Occipital lobe (tissue), 2 donors: Measurements from ENCODE around the gene ETNK1. TPM values are rescaled to one million over a fixed set of nuclear protein-coding genes. Genes with fewer than 3 reads are reported as not detected.

Experiments
- DNase-seq: peaks from one replicate; lab custom pipeline; 2025; lab: John Stamatoyannopoulos, UW
- total RNA-seq: library from RNA; depleted of rRNA; stranded (reverse); fragments of >200 nt; gene quantifications from one replicate; pipeline ENCODE4 v1.2.3, GENCODE V29; 2014

ETNK1 gene
- total RNA-seq, 1 donor from 2014 or later, result 182 TPM

DNA sequence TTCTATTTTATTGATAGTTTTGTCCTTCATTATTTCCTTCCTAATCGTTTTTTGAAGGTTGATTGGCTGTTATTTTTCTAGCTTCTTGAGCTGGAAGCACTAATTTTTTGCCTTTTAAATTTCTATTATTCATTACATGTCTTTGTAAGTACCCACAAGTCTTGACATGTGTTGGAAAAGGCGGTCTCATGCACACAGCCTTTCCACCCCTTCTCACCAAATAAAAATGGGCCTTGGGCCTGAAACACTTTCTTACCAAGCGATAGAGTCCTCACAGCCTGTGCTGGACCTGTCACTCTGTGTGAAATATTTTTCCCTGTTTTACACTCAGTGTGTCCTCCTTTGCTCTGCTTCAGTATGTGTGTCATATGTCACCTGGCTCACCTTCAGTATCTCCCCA lies 9.9 kb downstream of the ETNK1 start:
- DNase-seq, result no peak

DNA sequence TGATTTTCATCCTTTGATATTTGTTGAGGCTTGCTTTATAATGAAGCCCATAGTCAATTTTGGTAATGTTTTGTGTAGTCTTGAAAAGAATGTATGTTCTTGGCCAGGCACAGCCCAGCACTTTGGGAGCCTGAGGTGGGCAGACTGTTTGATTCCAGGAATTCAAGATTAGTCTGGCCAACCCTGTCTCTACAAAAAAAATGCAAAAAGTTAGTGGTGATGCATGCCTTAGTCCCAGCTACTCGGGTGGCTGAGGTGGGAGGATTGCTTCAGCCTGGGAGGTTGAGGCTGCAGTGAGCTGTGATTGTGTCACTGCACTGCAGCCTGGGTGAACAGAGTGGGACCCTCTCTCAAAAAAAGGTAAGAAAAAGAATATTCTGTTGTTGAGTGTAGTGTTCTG lies 10.8 kb downstream of the ETNK1 start:
- no peak for DNase-seq

DNA sequence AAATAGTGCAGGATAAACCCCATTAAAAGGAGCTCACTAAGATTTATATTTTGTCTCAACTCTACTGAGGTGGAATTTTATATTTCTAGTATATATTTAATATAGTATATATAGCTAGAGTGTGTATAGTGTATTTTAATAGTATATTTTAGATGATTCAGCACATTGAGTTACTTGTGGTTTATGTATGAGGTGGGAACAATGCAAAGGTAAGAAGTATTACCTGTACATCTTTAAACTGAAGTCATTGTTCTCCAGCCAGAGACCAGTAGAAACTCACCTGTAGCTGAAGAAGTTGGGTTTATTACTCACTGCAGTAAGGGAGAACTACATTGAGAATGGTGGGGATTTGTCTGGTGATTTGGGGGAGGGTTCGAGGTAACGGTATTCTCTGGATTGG lies 15.9 kb downstream of the ETNK1 start:
- no peak for DNase-seq

DNA sequence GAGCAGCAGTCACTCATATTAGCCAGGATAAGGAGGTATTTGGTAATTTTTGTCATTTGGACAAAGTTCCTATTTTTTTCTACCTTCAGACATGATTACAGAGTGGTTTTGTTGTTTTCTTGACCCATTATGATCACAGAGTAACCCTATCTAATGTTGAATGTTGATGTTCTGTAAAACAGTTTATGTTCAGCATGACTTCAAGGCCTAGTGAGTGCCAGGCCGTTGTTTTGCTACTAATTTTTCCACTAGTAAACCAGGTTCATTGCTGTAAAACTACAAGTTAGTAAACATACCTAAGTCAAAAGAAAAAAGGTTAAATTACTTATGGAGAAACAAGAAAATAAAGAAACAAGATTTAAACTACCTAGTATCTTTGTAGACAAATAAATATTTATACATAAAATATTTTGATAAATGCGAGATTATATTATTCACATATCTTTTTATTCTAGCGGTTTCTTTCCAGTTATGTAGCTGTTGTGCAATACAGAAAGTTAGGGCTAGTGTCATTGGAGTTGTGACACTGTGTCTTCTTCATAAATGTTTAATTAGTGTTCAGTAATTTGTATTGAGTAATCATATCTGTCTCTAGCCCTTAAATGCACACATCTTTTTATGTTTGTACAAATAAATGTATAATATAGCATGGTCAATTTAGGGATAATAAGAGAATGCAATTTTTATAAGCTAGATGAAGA lies 16.5 kb downstream of the ETNK1 start:
- DNase-seq, result no peak

DNA sequence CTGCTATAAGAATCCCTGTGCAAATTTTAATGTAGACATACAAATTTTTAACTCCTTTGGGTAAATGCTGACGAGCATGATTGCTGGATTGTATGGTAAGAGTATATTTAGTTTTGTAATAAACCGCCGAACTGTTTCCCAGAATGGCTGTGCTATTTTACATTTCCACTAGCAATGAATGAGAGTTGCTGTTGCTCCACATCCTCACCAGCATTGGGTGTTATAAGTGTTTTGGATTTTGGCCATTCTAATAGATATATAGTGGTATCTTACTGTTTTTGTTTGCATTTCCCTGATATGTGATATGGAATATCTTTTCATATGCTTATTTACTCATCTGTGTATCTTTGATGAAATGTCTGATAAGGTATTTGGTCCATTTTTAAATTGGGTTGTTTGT lies 23.7 kb downstream of the ETNK1 start:
- no peak for DNase-seq

DNA sequence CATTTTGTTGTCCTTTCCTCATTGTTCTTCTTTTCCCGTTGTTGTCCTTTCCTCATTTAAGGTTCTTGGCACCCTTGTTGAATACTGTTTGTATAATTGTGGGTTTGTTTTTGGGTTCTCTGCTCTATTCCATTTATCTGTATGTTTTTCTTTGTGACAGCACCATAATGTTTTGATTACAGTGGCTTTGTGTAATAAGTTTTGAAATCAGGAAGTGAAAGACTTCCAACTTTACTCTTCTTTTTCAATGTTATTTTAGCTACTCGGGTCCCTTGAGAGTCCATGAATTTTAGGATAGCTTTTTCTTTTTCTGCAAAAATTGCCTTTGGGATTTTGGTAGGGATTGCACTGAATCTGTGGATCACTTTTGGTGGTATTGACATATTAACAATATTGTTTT lies 28.1 kb downstream of the ETNK1 start:
- DNase-seq, result no peak

DNA sequence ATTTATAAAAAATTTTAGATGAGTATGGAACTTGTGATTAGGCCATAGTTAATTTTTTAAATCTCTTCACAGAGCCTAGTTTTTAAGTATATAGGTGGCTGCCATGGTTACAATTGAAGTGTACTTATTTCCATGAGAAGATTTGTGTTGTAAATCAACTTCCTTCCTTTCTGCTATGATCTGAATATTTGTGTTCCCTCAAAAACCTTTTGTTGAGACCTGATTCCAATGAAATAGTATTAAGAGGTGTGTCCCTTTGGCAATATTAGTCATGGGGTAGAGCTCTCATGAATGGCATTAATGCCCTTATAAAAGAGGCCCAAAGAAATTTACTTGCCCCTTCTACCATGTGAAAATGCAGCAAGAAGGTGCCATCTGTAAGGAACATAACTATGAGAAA lies 28.8 kb downstream of the ETNK1 start:
- no peak for DNase-seq

DNA sequence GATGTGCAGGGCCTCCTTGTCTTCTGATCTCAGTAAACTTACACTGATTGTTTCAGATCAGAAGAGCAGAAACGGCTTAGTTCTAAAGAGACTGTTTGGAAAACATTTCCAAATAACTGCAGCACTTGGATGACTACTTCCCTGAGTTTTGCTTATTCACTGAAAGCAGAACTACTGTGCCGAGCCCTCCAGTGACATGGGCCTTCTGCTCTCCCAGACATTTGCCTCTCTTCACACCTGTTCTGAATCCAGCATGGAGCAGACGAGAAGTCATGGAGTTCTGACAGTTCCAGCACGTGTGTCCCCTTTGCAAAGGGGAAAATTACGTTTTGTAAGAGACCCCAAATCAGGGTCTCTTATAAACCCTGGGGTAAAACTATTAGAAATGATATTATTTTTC lies 31.4 kb downstream of the ETNK1 start:
- no peak for DNase-seq

DNA sequence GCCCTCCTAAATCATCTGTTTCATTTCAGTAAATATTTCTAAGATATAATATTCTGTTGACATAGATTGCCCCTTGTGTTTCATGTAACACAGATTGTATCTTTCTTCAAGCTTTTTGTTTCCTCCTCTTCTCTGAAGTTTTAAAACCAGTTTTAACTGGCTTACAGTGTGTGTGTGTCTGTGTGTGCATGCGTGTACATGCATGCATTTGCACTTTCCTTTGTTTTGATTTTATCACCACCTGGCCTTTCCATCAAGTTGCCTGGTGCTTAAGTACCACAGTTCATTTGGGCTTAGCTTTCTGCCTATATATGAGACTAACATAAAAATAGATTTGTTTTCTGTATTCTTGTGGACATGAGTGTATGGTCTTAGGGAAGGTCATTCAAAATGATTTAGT lies 31.9 kb downstream of the ETNK1 start:
- DNase-seq, result no peak

DNA sequence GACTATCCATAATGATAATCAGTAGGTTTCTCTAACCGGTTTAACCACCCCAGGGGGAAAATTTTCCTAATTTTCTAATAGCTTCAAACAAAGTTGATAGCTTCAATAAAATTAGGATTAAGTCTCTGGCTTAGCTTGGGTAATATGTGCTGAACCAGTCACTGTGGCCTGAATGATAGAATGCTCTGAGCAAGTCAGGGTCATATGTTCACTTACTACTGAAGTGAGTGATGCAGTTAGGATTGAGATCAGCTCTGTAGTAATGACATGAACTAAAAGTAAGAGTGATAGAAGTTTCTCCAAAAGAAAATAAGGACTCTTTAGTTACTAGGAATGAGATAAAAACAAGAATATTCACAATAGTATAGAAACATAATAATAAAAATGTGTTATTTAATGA lies 32.6 kb downstream of the ETNK1 start:
- DNase-seq, result no peak

DNA sequence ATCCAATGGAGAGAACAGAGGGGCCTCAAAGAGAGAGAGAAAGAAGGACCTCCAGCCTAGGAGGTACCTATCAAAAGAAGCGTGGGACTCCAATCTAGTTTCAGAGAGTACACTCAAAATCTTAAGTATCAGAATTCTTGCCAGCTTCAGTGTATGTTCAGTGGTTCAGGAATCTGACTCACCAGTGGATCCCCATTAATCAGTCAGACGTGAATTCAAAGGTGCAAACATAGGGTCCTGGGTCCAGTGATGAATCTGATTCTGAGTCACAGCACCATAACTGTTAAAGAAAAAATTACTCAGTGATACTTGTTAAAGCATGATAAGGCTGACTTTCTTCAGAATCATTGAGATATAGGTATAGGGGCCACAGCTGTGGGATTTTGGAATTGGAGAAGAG lies 33.2 kb downstream of the ETNK1 start:
- no peak for DNase-seq

DNA sequence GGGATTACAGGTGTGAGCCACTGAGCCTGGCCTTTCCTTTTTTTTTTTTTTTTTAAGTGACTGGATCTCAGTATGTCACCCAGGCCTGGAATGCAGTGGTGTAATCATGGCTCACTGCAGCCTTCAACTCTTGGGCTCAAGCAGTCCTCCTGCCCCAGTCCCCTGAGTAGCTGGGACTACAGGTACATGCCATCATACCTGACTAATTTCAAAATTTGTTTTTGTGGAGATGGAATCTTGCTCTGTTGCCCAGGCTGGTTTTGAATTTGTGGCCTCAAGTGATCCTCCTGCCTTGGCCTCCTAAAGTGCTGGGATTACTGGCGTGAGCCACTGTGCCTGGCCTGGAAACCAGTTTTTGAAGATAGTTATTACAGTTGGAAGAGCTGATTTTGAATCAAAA lies 37.4 kb downstream of the ETNK1 start:
- DNase-seq, result no peak

DNA sequence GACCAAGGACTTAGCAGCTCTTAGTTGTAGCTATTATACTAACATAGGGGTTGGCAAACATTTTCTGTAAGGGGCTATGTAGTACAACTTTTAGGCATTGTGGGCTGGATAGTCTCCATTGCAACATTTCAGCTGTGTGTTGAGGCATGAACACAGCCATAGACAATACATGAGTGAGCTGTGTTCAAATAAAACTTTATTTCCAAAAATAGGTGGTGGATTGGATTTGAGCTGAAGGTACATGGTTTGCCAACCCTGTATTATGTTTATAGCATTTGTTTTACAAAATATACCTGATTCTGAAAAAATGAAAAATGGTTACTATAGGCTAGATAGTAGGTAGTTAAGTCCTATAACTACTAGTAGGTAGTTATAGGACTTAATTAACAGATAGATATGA lies 40.5 kb downstream of the ETNK1 start:
- DNase-seq, result no peak

DNA sequence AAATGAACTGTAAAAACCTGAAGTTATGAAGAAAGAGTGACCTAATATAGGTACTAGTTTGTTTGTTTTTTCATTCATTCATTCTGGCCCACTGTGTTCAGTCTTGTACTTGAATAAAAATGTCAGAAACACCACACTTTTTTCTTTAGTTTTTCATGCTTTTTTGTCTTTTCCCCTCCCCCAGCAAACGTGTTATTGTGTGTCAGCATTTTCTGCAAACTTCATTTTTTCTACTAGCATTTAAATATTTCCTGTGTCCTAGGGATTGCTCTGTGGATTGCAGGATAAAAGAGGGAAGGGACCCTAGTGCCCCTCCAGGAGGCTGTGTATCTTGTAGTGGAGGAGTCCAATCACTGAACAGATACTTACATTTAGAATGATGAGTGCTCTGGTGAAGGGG lies 42.2 kb downstream of the ETNK1 start:
- no peak for DNase-seq

DNA sequence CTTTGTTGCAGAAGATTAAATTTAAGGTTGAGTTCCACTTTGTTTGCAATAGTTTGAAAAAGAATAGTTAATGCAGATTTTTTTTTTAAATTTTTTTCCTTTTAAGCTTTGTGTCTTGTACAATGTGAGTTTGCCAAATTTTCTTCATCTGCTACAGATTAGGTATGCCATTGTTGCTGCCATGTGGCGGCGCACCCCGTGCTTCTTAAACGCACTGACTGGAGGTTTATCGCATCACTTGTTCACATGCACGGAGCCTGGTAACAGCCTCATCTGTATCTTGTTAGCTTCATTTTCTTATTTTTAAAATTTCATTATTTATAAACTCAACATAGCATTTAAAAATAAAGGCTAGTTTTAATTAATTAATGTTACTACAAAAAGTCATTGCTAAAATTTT lies 43.5 kb downstream of the ETNK1 start:
- DNase-seq, result no peak

DNA sequence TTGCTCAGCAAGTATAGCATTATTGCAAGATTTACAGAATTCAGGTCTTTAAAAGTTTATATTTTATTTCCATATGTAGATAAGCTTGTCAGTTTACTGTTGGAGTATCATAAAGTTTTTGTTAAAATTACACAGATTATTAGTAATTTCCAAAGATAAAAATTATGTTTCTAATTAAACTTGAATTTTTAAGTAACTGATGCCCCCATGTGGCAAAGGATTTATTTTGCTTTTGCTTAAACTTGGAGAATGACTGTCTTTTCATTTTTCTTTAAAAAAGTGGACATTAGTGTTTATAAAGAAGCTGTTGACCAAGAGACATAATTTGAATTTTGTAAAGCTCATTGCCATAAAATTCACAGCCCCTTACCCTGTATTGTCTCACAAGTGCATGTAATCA lies 45.8 kb downstream of the ETNK1 start:
- no peak for DNase-seq

DNA sequence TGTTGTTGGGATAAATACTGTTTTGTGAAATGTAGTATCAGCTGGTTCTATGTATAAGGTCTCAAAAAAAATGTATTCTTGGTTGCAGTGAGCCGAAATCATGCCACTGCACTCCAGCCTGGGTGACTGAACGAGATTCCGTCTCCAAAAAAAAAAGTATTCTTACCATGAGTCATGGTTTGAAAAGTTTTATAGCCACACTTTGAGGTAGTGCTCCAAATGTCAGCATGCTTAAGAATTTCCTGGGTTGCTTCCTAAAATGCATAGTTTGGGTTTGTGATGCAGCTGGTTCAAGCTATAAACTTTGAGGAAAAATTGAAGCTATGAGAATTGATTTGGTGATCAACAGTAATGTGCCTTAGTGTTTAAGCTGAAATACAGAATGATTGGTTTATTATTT lies 48.0 kb downstream of the ETNK1 start:
- no peak for DNase-seq

DNA sequence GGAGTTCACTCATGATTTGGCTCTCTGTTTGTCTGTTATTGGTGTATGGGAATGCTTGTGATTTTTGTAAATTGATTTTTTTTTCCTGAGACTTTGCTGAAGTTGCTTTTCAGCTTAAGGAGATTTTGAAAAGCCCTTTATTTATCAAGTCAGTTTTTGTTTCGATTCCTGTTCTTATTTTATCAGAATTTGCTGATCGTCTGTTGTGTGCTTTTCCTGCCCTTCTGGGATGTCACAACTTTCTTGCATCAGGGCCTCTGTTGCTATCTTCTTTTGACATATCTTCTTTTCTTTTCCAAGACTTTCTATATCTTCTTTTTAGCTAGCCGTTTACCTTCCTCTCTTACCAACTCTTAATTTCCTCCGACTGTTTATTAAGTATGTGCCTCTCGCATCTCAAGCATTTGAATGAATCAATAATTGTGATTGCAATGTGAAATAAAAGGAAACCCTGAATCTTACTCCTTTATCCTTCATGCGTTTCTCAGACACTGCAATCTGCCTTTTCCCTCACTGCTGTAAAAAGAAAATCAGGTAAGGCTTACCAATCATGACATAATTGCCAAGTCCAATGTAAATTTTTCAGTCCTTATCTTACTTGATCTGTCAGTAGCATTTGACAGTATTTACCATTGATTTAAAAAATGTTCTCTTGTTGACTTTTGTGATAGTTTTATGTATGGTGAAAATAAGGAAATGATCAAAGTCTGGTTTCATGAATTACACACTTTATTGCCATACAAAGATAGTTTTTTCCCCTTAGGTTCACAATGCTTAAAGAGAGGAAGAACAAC lies 53.0 kb downstream of the ETNK1 start:
- no peak for DNase-seq

DNA sequence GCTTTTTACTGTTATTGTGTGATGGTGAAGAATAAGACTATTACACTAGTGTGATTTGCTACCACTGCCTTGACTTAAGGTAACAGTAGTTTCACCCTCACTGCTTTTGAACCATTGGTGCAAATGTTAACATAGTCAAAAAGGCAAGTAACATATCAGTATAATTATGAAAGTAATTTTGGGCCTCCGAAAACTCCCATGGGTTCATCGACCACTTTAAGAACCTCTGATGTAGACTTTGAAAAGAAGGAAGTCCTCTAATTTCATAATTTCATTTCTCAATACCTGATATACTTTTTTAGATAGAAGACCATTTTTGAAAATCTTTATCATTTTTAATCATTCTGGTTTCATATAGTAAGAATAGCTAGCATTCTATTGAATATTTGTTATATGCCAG lies 57.7 kb downstream of the ETNK1 start:
- DNase-seq, result no peak

DNA sequence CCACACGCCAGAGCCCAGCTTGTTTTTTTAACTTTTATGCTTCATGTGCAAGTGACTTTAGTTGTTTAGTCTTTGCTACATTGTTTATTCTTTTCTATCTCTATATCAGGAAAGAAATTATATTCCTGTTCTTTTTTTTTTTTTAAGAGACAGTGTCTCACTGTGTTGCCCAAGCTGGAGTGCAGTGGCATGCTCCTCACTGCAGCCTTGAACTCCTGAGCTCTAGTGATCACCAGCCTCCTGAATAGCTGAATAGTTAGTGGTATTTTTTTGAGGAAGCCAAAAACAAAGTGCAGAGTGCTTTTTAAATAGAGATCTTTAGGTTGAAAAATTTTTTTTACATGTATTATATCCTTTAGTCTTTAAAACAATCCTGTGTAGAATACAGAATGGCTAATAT lies 58.2 kb downstream of the ETNK1 start:
- DNase-seq, result no peak

DNA sequence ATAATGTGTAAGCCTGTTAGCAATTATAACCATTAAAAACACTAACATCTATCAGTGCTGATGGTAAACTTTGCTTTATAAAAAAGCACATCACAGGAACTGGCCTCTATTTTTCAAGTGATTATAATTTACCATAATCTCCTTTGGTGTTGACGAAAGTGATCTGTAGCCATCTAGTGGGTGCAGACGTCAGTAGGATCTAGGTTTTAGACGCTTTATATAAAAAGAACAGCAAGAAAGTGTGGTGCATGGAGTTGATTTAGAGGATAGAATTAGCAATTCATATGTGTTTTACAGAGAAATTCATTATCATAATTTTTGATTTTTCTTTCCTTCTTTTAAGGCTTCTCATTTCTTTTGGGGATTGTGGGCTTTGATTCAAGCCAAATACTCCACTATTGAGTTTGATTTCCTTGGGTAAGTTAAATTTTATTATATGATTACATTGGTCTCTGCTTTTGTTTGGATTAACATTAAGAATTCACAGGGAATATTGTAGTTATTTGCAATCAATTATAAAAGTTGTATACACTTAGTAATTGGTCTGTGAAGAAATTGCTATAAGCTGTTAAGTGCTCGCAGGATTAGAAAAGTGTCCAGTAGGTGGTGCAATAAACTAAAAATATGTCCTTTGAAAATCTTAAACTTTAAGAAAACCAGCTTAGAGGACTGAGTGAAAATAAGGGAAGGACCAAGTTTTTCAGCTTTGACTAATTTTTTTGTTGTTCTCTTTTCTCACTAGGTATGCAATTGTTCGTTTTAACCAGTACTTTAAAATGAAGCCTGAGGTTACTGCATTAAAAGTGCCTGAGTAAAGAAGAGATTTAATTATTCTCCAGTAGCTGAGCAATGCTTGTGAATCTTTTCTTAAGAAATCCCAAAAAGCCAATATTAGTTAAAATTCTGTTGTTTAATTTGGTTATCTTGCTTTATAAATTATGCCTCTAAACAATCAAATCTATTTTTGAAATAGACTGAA lies 59.5 kb downstream of the ETNK1 start:
- no peak for DNase-seq

DNA sequence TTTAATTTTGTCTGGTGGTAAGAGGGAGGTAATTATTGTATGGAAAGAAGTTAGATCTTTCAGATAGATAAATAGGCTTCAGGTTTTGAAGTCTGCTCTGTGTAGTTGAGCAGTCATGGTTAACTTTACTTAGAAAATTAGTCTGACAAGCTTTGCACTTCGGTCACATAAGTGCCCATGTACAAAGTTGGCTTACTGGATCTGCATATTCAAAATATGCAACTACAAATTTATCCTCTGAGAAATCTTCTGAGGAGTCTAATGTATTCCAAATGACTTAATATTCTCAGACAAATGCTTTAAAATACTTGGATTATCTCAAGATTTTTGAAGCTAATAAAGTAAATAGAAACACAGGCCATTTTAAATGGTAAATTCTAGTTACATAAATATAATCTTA lies 61.2 kb downstream of the ETNK1 start:
- DNase-seq, result no peak
